ENCODE measurements around the gene EGFL7. TPM values are rescaled to one million over a fixed set of nuclear protein-coding genes. Genes with fewer than 3 reads are reported as not detected.

EGFL7 gene
- polyA plus RNA-seq, 1 of the 3 experiments (the other 2 are of a cell fraction), result 43.0 TPM

DNA sequence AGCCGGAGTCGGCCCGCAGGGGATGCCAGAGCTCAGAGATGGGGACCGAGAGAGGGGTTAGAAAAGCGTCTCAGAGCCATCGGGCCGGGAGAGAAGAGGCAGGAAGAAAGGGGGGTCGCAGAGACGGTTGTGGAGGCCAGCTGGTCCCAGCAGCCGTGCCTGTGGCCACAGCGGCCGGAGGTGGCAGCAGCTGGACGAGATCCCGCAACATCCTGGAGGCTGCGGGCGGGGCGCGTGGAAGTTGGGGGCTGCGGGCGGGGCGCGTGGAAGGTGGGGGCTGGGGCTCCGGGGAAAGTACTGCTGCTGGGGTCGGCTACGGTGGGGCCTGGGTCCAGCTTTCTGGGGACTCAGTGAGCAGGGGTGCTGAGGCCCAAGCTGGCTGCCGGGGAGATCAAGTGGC, 34.4 kb upstream of the EGFL7 start:
- Histone ChIP-seq H3K79me2 (ENCODE audit: insufficient read depth) (no peaks in the 10 kb centered on the region), H3K36me3 (replicated peaks in 1 of 2; ENCODE audit: control insufficient read depth in 1 of 2, insufficient read depth in 2 of 2, low read length in 1 of 2) (no peaks in the 10 kb centered on the region), H3K9me3 (no peaks in the 10 kb centered on the region), H3K9ac (no peak overlapping the region), H3K4me3 (ENCODE audit: low read depth in 2 of 2, low read length in 1 of 2) (no peak overlapping the region), H3K9me2 (no peaks in the 10 kb centered on the region), H3K27me3 (ENCODE audit: insufficient read depth) (peaks cover 10% of the 10 kb centered on the region), H3F3A (replicated peaks; ENCODE audit: insufficient read depth) (peaks cover 9% of the 10 kb centered on the region), H3K4me2 (no peak overlapping the region), H4K20me1 (ENCODE audit: insufficient read depth) (no peaks in the 10 kb centered on the region), H3K4me1 (ENCODE audit: control insufficient read depth in 1 of 2, insufficient read depth in 2 of 2, low read depth in 1 of 2, low read length in 1 of 2) (peaks cover 9 to 16% of the 10 kb centered on the region in 2 experiments; a peak in 1 of 4 replicates), H2AFZ (ENCODE audit: low read depth) (no peak overlapping the region), H3K27ac (ENCODE audit: low read depth in 2 of 2, low read length in 1 of 2) (no peak overlapping the region)
- TF ChIP-seq, protein P1, sequence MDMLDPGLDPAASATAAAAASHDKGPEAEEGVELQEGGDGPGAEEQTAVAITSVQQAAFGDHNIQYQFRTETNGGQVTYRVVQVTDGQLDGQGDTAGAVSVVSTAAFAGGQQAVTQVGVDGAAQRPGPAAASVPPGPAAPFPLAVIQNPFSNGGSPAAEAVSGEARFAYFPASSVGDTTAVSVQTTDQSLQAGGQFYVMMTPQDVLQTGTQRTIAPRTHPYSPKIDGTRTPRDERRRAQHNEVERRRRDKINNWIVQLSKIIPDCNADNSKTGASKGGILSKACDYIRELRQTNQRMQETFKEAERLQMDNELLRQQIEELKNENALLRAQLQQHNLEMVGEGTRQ (IDR thresholded peaks at IDR 0.05; ENCODE audit: borderline replicate concordance, low read depth, low read length), result no peak
- TF ChIP-seq GABPA (IDR thresholded peaks at IDR 0.05; ENCODE audit: low read depth), result no peak
- no peak for TF ChIP-seq RAD21 (IDR thresholded peaks at IDR 0.05; ENCODE audit: low read length)
- TF ChIP-seq TCF12 (IDR thresholded peaks at IDR 0.05), result no peak
- TF ChIP-seq FOSL2 (IDR thresholded peaks at IDR 0.05; ENCODE audit: borderline replicate concordance, low read depth), result no peak
- TF ChIP-seq, protein P2, sequence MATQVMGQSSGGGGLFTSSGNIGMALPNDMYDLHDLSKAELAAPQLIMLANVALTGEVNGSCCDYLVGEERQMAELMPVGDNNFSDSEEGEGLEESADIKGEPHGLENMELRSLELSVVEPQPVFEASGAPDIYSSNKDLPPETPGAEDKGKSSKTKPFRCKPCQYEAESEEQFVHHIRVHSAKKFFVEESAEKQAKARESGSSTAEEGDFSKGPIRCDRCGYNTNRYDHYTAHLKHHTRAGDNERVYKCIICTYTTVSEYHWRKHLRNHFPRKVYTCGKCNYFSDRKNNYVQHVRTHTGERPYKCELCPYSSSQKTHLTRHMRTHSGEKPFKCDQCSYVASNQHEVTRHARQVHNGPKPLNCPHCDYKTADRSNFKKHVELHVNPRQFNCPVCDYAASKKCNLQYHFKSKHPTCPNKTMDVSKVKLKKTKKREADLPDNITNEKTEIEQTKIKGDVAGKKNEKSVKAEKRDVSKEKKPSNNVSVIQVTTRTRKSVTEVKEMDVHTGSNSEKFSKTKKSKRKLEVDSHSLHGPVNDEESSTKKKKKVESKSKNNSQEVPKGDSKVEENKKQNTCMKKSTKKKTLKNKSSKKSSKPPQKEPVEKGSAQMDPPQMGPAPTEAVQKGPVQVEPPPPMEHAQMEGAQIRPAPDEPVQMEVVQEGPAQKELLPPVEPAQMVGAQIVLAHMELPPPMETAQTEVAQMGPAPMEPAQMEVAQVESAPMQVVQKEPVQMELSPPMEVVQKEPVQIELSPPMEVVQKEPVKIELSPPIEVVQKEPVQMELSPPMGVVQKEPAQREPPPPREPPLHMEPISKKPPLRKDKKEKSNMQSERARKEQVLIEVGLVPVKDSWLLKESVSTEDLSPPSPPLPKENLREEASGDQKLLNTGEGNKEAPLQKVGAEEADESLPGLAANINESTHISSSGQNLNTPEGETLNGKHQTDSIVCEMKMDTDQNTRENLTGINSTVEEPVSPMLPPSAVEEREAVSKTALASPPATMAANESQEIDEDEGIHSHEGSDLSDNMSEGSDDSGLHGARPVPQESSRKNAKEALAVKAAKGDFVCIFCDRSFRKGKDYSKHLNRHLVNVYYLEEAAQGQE (IDR thresholded peaks at IDR 0.05; ENCODE audit: low read depth, low read length), result no peak
- TF ChIP-seq MXI1 (IDR thresholded peaks at IDR 0.05; ENCODE audit: low read depth, low read length), result no peak
- no peak for TF ChIP-seq RFX5 (IDR thresholded peaks at IDR 0.05; ENCODE audit: low read length)
- no peak for TF ChIP-seq NRF1 (IDR thresholded peaks at IDR 0.05; ENCODE audit: low read depth, low read length)
- no peak for TF ChIP-seq SMC3 (IDR thresholded peaks at IDR 0.05; ENCODE audit: low read depth, low read length)
- no peak for TF ChIP-seq EZH2phosphoT487 (IDR thresholded peaks at IDR 0.05; ENCODE audit: borderline replicate concordance, low read depth)
- TF ChIP-seq RXRA (IDR thresholded peaks at IDR 0.05; ENCODE audit: borderline replicate concordance, low read depth), result no peak
- TF ChIP-seq CHD2 (IDR thresholded peaks at IDR 0.05; ENCODE audit: low read length, partially characterized antibody), result no peak
- TF ChIP-seq, protein P3, sequence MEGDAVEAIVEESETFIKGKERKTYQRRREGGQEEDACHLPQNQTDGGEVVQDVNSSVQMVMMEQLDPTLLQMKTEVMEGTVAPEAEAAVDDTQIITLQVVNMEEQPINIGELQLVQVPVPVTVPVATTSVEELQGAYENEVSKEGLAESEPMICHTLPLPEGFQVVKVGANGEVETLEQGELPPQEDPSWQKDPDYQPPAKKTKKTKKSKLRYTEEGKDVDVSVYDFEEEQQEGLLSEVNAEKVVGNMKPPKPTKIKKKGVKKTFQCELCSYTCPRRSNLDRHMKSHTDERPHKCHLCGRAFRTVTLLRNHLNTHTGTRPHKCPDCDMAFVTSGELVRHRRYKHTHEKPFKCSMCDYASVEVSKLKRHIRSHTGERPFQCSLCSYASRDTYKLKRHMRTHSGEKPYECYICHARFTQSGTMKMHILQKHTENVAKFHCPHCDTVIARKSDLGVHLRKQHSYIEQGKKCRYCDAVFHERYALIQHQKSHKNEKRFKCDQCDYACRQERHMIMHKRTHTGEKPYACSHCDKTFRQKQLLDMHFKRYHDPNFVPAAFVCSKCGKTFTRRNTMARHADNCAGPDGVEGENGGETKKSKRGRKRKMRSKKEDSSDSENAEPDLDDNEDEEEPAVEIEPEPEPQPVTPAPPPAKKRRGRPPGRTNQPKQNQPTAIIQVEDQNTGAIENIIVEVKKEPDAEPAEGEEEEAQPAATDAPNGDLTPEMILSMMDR (IDR thresholded peaks at IDR 0.05), result no peak
- no peak for TF ChIP-seq SIN3A (IDR thresholded peaks at IDR 0.05; ENCODE audit: borderline replicate concordance, low read depth, low read length)
- TF ChIP-seq, protein P4, sequence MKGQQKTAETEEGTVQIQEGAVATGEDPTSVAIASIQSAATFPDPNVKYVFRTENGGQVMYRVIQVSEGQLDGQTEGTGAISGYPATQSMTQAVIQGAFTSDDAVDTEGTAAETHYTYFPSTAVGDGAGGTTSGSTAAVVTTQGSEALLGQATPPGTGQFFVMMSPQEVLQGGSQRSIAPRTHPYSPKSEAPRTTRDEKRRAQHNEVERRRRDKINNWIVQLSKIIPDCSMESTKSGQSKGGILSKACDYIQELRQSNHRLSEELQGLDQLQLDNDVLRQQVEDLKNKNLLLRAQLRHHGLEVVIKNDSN (IDR thresholded peaks at IDR 0.05; ENCODE audit: borderline replicate concordance, low read depth), result no peak
- TF ChIP-seq, protein P5, sequence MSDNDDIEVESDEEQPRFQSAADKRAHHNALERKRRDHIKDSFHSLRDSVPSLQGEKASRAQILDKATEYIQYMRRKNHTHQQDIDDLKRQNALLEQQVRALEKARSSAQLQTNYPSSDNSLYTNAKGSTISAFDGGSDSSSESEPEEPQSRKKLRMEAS (IDR thresholded peaks at IDR 0.05; ENCODE audit: low read depth), result no peak
- TF ChIP-seq NFIC (IDR thresholded peaks at IDR 0.05; ENCODE audit: borderline replicate concordance), result no peak
- TF ChIP-seq FOXM1 (IDR thresholded peaks at IDR 0.05; ENCODE audit: low read depth), result no peak
- no peak for TF ChIP-seq EP300 (IDR thresholded peaks at IDR 0.05; ENCODE audit: borderline replicate concordance in 1 of 2, low read depth in 1 of 2, low read length in 1 of 2)
- POLR2A ChIA-PET, result no interaction called here
- DNase-seq, result no peak
- WGBS (ENCODE audit: low lambda C conversion rate), result 93% methylated on average over 26 of the region's 26 CpGs
- CTCF ChIA-PET, result interaction anchor here (1.0 to 9.0 kb wide), 5 partner anchors 11 to 141 kb away, joined by 3 to 320 read pairs (median 5); no protein-coding TSS in a partner anchor

Measured in SK-N-SH (cell line).